ENCODE results near the gene SIM2.

SIM2 gene

GRCh38 chr21:36722370-36723368, 23.8 kb downstream of the SIM2 start:
- H3K27ac ChIP-seq: no peak overlapping the region
- no peak overlapping the region for H3K4me3 ChIP-seq (ENCODE audit: low read depth, low read length)
- no peaks in the 10 kb centered on the region for H3K9me3 ChIP-seq (ENCODE audit: control insufficient read depth, low read length)
- no peak for TF ChIP-seq CTCF (IDR thresholded peaks at IDR 0.05)
- H3K79me2 ChIP-seq: no peaks in the 10 kb centered on the region
- no peaks in the 10 kb centered on the region for H3K36me3 ChIP-seq (ENCODE audit: control insufficient read depth, insufficient read depth, low read length)
- H3K9ac ChIP-seq: no peak overlapping the region
- no peak overlapping the region for H2AFZ ChIP-seq
- no peak overlapping the region for H3K4me2 ChIP-seq (ENCODE audit: low read length)
- H3K4me1 ChIP-seq: no peaks in the 10 kb centered on the region
- H3K27me3 ChIP-seq (ENCODE audit: control insufficient read depth, insufficient read depth, low read length): no peaks in the 10 kb centered on the region

GRCh38 chr21:36723371-36723881, 24.5 kb downstream of the SIM2 start:
- no peak for TF ChIP-seq CTCF (IDR thresholded peaks at IDR 0.05)
- no peaks in the 10 kb centered on the region for H3K36me3 ChIP-seq (ENCODE audit: control insufficient read depth, insufficient read depth, low read length)
- H3K9ac ChIP-seq: no peak overlapping the region
- no peak overlapping the region for H3K4me3 ChIP-seq (ENCODE audit: low read depth, low read length)
- no peak overlapping the region for H3K27ac ChIP-seq
- H2AFZ ChIP-seq: no peak overlapping the region
- H3K4me2 ChIP-seq (ENCODE audit: low read length): no peak overlapping the region
- no peaks in the 10 kb centered on the region for H3K27me3 ChIP-seq (ENCODE audit: control insufficient read depth, insufficient read depth, low read length)
- no peaks in the 10 kb centered on the region for H3K4me1 ChIP-seq
- no peaks in the 10 kb centered on the region for H3K79me2 ChIP-seq
- H3K9me3 ChIP-seq (ENCODE audit: control insufficient read depth, low read length): no peaks in the 10 kb centered on the region

GRCh38 chr21:36724660-36725059, 25.7 kb downstream of the SIM2 start:
- Histone ChIP-seq H3K9me3 (ENCODE audit: control insufficient read depth, low read length) (no peaks in the 10 kb centered on the region), H3K36me3 (ENCODE audit: control insufficient read depth, insufficient read depth, low read length) (no peaks in the 10 kb centered on the region), H3K27me3 (ENCODE audit: control insufficient read depth, insufficient read depth, low read length) (no peaks in the 10 kb centered on the region), H3K4me3 (ENCODE audit: low read depth, low read length) (no peak overlapping the region), H3K79me2 (no peaks in the 10 kb centered on the region), H3K9ac (no peak overlapping the region), H3K4me1 (no peaks in the 10 kb centered on the region), H3K4me2 (ENCODE audit: low read length) (no peak overlapping the region), H2AFZ (no peak overlapping the region), H3K27ac (no peak overlapping the region)
- no peak for TF ChIP-seq CTCF (IDR thresholded peaks at IDR 0.05)

GRCh38 chr21:36725793-36726386, 27.0 kb downstream of the SIM2 start:
- Histone ChIP-seq H3K4me3 (ENCODE audit: low read depth, low read length) (no peak overlapping the region), H3K4me1 (no peaks in the 10 kb centered on the region), H3K9me3 (ENCODE audit: control insufficient read depth, low read length) (no peaks in the 10 kb centered on the region), H3K79me2 (no peaks in the 10 kb centered on the region), H3K27me3 (ENCODE audit: control insufficient read depth, insufficient read depth, low read length) (no peaks in the 10 kb centered on the region), H3K36me3 (ENCODE audit: control insufficient read depth, insufficient read depth, low read length) (no peaks in the 10 kb centered on the region), H3K4me2 (ENCODE audit: low read length) (no peak overlapping the region), H3K9ac (no peak overlapping the region), H3K27ac (no peak overlapping the region), H2AFZ (no peak overlapping the region)
- no peak for TF ChIP-seq CTCF (IDR thresholded peaks at IDR 0.05)

Data from parathyroid adenoma (tissue), 2 donors.